Measurements from ENCODE around the gene ESRRG. TPM values are rescaled to one million over a fixed set of nuclear protein-coding genes. Genes with fewer than 3 reads are reported as not detected.

The ESRRG gene
- polyA plus RNA-seq, 1 donor from 2014 or later = 3.7 TPM

GRCh38 chr1:216600730-216601609 lies 122.3 kb downstream of the ESRRG start:
- no peaks in the 10 kb centered on the region for H3K36me3 ChIP-seq (ENCODE audit: insufficient read depth, low read length)
- no peak overlapping the region for H3K27ac ChIP-seq (ENCODE audit: low read length)
- no peaks in the 10 kb centered on the region for H3F3A ChIP-seq (ENCODE audit: insufficient read depth, low read length, poor library complexity, severe bottlenecking)
- peak overlapping the region; percentile 13 for H3K4me2 ChIP-seq (ENCODE audit: low read length)
- TF ChIP-seq EZH2 (IDR thresholded peaks at IDR 0.05; ENCODE audit: borderline replicate concordance, insufficient read depth, low read length, poor library complexity, severe bottlenecking) (no peak), POLR2AphosphoS5 (IDR thresholded peaks at IDR 0.05) (peak; percentile 12), CTCF (IDR thresholded peaks at IDR 0.05; ENCODE audit: poor library complexity, severe bottlenecking) (peak; percentile 61), SMC3 (conservative IDR thresholded peaks at IDR 0.05; ENCODE audit: poor library complexity) (peak; percentile 32)
- H4K20me1 ChIP-seq (ENCODE audit: insufficient read depth) = no peaks in the 10 kb centered on the region
- H3K27me3 ChIP-seq (ENCODE audit: insufficient read depth, low read depth, low read length) = peaks cover 6% of the 10 kb centered on the region
- peak overlapping the region; percentile 63 for H3K4me3 ChIP-seq (ENCODE audit: low read length)
- H3K9me3 ChIP-seq (ENCODE audit: low read length) = no peaks in the 10 kb centered on the region
- H3K9ac ChIP-seq (ENCODE audit: low read length) = peak overlapping the region; percentile 51
- H3K79me2 ChIP-seq (replicated peaks; ENCODE audit: insufficient read depth, low read length) = no peaks in the 10 kb centered on the region
- H3K9me2 ChIP-seq (ENCODE audit: insufficient read depth, low read length) = no peaks in the 10 kb centered on the region
- peak overlapping the region; percentile 9 for H2AFZ ChIP-seq (ENCODE audit: low read depth, low read length)

GRCh38 chr1:216599851-216600250 lies 123.4 kb downstream of the ESRRG start:
- no peak overlapping the region for H3K27ac ChIP-seq (ENCODE audit: low read length)
- TF ChIP-seq RAD21 (conservative IDR thresholded peaks at IDR 0.05) (no peak), REST (IDR thresholded peaks at IDR 0.05; ENCODE audit: borderline replicate concordance) (no peak), CTCF (IDR thresholded peaks at IDR 0.05; ENCODE audit: poor library complexity, severe bottlenecking) (no peak), TAF1 (IDR thresholded peaks at IDR 0.05; ENCODE audit: low read depth) (no peak), EP300 (conservative IDR thresholded peaks at IDR 0.05; ENCODE audit: poor library complexity, severe bottlenecking) (no peak), MXI1 (conservative IDR thresholded peaks at IDR 0.05; ENCODE audit: poor library complexity, severe bottlenecking) (no peak), POLR2AphosphoS5 (IDR thresholded peaks at IDR 0.05) (no peak)
- no peaks in the 10 kb centered on the region for H3K9me3 ChIP-seq (ENCODE audit: low read length)
- H3K9me2 ChIP-seq (ENCODE audit: insufficient read depth, low read length) = no peaks in the 10 kb centered on the region
- H3F3A ChIP-seq (ENCODE audit: insufficient read depth, low read length, poor library complexity, severe bottlenecking) = no peaks in the 10 kb centered on the region
- no peaks in the 10 kb centered on the region for H4K20me1 ChIP-seq (ENCODE audit: insufficient read depth)
- H3K36me3 ChIP-seq (ENCODE audit: insufficient read depth, low read length) = no peaks in the 10 kb centered on the region
- no peak overlapping the region for H3K4me2 ChIP-seq (ENCODE audit: low read length)
- H2AFZ ChIP-seq (ENCODE audit: low read depth, low read length) = no peak overlapping the region
- no peaks in the 10 kb centered on the region for H3K79me2 ChIP-seq (replicated peaks; ENCODE audit: insufficient read depth, low read length)
- no peak overlapping the region for H3K9ac ChIP-seq (ENCODE audit: low read length)
- peaks cover 6% of the 10 kb centered on the region for H3K27me3 ChIP-seq (ENCODE audit: insufficient read depth, low read depth, low read length)
- no peak overlapping the region for H3K4me3 ChIP-seq (ENCODE audit: low read length)
